Measurements from ENCODE around the gene AGBL4. TPM values are rescaled to one million over a fixed set of nuclear protein-coding genes. Genes with fewer than 3 reads are reported as not detected.

The AGBL4 gene
- total RNA-seq, 1 experiment from 2014 or later: not detected

DNA sequence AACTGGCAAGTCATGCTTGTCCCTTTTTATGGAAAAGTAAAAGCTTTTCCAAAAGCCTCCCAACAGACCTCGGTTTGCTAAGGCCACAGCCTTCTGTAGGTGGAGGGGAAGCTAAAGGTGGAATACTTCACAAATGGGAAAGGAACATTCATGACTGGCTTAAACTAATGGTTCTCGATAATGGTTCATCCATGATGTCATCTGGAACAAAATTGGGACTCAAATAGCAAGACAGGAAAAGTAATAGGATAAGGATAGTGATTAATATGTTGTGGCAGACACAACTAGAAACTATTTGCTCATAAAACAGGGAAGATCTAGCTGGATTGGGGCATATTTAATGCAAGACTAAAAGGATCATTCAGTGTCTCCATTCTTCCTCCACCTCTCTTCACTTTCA, 1535.0 kb downstream of the AGBL4 start (continued):
- no peak for TF ChIP-seq MAX (IDR thresholded peaks at IDR 0.05)

Other genes with a start within 250 kb of the AGBL4 start
- gene ELAVL4, start 85.0 kb upstream of the AGBL4 start, total RNA-seq (2021; ENCODE audit: unreplicated experiment): not detected

Data from HCT116 (cell line).